ENCODE measurements around the gene XRCC6. TPM values are rescaled to one million over a fixed set of nuclear protein-coding genes. Genes with fewer than 3 reads are reported as not detected.

XRCC6 gene
- total RNA-seq, 4 donors from 2014 or later = 236 to 277 (median 258) TPM

- Histone ChIP-seq H3K27me3 (no peaks in the 10 kb centered on the region), H3K9me3 (no peaks in the 10 kb centered on the region), H3K4me3 (no peak overlapping the region), H3K36me3 (peaks cover 0 to 100% of the 10 kb centered on the region in 2 donors), H3K27ac (no peak overlapping the region), H3K4me1 (no peaks in the 10 kb centered on the region)
- no peak for ATAC-seq
- WGBS, 2 donors (ENCODE audit: low coverage in 1 of 2) = 88 to 100% methylated on average over 1 of the region's 1 CpG
- TF ChIP-seq EP300 (IDR thresholded peaks at IDR 0.05) (no peak), POLR2AphosphoS5 (IDR thresholded peaks at IDR 0.05) (no peak)
Measured at GRCh38 chr22:41648432-41648831, 27.3 kb downstream of the XRCC6 start.

GRCh38 chr22:41650229-41650628 lies 29.1 kb downstream of the XRCC6 start:
- no peaks in the 10 kb centered on the region for H3K9me3 ChIP-seq
- H3K36me3 ChIP-seq = peaks cover 0 to 100% of the 10 kb centered on the region in 2 donors
- 88% methylated on average over 1 of the region's 1 CpG; no CpG with 5 or more reads in 1 of the 2 donors for WGBS, 2 donors (ENCODE audit: low coverage in 1 of 2)
- H3K27ac ChIP-seq = no peak overlapping the region
- H3K4me3 ChIP-seq = no peak overlapping the region
- no peaks in the 10 kb centered on the region for H3K4me1 ChIP-seq
- H3K27me3 ChIP-seq = no peaks in the 10 kb centered on the region
- ATAC-seq = no peak
- TF ChIP-seq POLR2AphosphoS5 (IDR thresholded peaks at IDR 0.05) = no peak
- TF ChIP-seq, protein P1, sequence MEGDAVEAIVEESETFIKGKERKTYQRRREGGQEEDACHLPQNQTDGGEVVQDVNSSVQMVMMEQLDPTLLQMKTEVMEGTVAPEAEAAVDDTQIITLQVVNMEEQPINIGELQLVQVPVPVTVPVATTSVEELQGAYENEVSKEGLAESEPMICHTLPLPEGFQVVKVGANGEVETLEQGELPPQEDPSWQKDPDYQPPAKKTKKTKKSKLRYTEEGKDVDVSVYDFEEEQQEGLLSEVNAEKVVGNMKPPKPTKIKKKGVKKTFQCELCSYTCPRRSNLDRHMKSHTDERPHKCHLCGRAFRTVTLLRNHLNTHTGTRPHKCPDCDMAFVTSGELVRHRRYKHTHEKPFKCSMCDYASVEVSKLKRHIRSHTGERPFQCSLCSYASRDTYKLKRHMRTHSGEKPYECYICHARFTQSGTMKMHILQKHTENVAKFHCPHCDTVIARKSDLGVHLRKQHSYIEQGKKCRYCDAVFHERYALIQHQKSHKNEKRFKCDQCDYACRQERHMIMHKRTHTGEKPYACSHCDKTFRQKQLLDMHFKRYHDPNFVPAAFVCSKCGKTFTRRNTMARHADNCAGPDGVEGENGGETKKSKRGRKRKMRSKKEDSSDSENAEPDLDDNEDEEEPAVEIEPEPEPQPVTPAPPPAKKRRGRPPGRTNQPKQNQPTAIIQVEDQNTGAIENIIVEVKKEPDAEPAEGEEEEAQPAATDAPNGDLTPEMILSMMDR (IDR thresholded peaks at IDR 0.05) = no peak
- TF ChIP-seq POLR2A (IDR thresholded peaks at IDR 0.05) = no peak
- TF ChIP-seq EP300 (IDR thresholded peaks at IDR 0.05) = no peak

- TF ChIP-seq POLR2AphosphoS5 (IDR thresholded peaks at IDR 0.05) = no peak
- TF ChIP-seq, protein P1 (IDR thresholded peaks at IDR 0.05) = no peak
- TF ChIP-seq EP300 (IDR thresholded peaks at IDR 0.05) = no peak
- TF ChIP-seq POLR2A (IDR thresholded peaks at IDR 0.05) = no peak
- 89 to 96% methylated on average over 4 to 10 of the region's 11 CpGs for WGBS, 2 donors (ENCODE audit: low coverage in 1 of 2)
- no peak for ATAC-seq
- Histone ChIP-seq H3K4me1 (no peaks in the 10 kb centered on the region), H3K36me3 (peaks cover 0 to 100% of the 10 kb centered on the region in 2 donors), H3K9me3 (no peaks in the 10 kb centered on the region), H3K27ac (no peak overlapping the region), H3K4me3 (no peak overlapping the region), H3K27me3 (no peaks in the 10 kb centered on the region)
Measured at GRCh38 chr22:41650821-41651220, 29.7 kb downstream of the XRCC6 start.

DNA sequence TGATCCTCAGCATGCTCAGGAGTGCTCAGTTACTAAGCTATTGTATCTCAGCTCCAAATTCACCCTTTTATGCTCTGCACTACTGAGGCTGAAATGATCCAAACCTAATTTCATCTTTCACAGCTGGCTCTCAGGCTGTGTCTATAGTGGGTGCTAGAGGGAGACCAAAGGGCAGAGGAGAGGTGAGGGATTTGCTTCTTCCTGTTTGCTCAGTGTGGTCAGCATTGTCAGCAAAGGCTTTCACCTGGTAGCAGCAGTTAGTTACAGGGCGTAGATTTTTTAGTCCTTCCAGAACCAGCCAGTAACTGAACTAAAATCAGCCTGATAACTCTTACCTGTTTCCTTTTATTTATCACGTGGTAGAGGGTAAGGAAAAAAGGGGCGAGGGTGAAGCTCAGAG lies 33.2 kb downstream of the XRCC6 start:
- H3K4me3 ChIP-seq = no peak overlapping the region
- no peaks in the 10 kb centered on the region for H3K27me3 ChIP-seq
- WGBS, 2 donors (ENCODE audit: low coverage in 1 of 2) = 91% methylated on average over 3 of the region's 3 CpGs; no CpG with 5 or more reads in 1 of the 2 donors
- H3K36me3 ChIP-seq = peaks cover 0 to 100% of the 10 kb centered on the region in 2 donors
- H3K4me1 ChIP-seq = no peaks in the 10 kb centered on the region
- no peaks in the 10 kb centered on the region for H3K9me3 ChIP-seq
- TF ChIP-seq POLR2AphosphoS5 (IDR thresholded peaks at IDR 0.05) (no peak), POLR2A (IDR thresholded peaks at IDR 0.05) (no peak), EP300 (IDR thresholded peaks at IDR 0.05) (no peak)
- TF ChIP-seq, protein P1 (IDR thresholded peaks at IDR 0.05) = no peak
- ATAC-seq = no peak
- no peak overlapping the region for H3K27ac ChIP-seq

- Histone ChIP-seq H3K9me3 (no peaks in the 10 kb centered on the region), H3K27ac (no peak overlapping the region), H3K4me3 (no peak overlapping the region), H3K4me1 (peaks cover 0 to 6% (median 0%) of the 10 kb centered on the region in 3 donors), H3K36me3 (peaks cover 0 to 100% of the 10 kb centered on the region in 2 donors), H3K27me3 (no peaks in the 10 kb centered on the region)
- 37 to 39% methylated on average over 5 of the region's 5 CpGs for WGBS, 2 donors (ENCODE audit: low coverage in 1 of 2)
- TF ChIP-seq, protein P1 (IDR thresholded peaks at IDR 0.05) = no peak
- TF ChIP-seq POLR2AphosphoS5 (IDR thresholded peaks at IDR 0.05) (no peak), POLR2A (IDR thresholded peaks at IDR 0.05) (no peak), EP300 (IDR thresholded peaks at IDR 0.05) (no peak)
- ATAC-seq = no peak
Measured at GRCh38 chr22:41656556-41656955, 35.5 kb downstream of the XRCC6 start.
